ENCODE measurements around the gene DCAF4. TPM values are rescaled to one million over a fixed set of nuclear protein-coding genes. Genes with fewer than 3 reads are reported as not detected.

Gene DCAF4
- total and polyA plus RNA-seq, 2 experiments from 2014 or later, result 11.0 to 23.2 TPM

DNA sequence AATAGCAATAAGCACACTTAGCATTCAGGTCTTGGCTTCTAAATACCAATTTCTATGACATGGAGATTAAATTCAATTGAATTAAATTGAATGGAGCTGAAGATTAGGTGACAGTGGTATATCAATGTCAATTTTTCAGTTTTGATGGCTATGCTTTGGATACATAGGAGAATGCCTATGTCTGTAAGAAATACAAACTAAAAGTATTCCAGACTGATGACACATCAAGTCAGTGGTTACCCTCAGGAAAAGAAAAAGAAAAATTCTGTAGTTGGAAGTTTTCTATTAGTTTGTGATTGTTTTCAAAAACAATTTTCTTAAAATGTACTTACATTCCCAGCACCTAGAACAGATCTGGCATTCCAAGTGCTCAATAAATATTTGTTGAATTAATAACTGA is 4.9 kb upstream of the DCAF4 start:
- Histone ChIP-seq H3K36me3 (no peaks in the 10 kb centered on the region), H3K27ac (no peak overlapping the region), H3K27me3 (no peaks in the 10 kb centered on the region), H3K9me3 (ENCODE audit: low read depth) (no peaks in the 10 kb centered on the region), H3K4me3 (no peak overlapping the region), H3K4me1 (ENCODE audit: low read depth) (peaks cover 3% of the 10 kb centered on the region)
- TF ChIP-seq, protein P1, sequence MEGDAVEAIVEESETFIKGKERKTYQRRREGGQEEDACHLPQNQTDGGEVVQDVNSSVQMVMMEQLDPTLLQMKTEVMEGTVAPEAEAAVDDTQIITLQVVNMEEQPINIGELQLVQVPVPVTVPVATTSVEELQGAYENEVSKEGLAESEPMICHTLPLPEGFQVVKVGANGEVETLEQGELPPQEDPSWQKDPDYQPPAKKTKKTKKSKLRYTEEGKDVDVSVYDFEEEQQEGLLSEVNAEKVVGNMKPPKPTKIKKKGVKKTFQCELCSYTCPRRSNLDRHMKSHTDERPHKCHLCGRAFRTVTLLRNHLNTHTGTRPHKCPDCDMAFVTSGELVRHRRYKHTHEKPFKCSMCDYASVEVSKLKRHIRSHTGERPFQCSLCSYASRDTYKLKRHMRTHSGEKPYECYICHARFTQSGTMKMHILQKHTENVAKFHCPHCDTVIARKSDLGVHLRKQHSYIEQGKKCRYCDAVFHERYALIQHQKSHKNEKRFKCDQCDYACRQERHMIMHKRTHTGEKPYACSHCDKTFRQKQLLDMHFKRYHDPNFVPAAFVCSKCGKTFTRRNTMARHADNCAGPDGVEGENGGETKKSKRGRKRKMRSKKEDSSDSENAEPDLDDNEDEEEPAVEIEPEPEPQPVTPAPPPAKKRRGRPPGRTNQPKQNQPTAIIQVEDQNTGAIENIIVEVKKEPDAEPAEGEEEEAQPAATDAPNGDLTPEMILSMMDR (IDR thresholded peaks at IDR 0.05; ENCODE audit: low read depth, low read length), result no peak
- no peak for DNase-seq (ENCODE audit: low read depth in 1 of 2, low spot score in 1 of 2)

DNA sequence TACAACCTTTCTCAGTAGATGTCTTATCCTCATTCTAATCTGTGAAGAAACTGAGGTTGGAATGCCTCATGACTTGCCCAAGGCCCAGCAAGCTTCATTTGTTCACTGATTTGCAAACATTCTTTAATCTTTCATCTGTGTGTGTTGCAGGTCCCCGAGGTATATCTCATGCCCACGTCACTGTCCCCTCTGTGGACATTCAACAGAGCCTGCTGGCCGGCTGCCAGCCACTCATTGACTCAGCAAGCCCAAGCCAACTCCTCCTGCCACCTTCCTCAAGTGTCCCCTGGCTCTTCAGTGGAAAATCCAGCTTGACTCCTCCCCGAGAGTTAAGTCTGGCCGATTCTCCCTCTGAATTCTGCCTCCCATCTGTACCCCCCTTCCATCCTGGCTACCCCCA is 1.9 kb upstream of the DCAF4 start:
- no peaks in the 10 kb centered on the region for H3K27me3 ChIP-seq
- peaks cover 3% of the 10 kb centered on the region for H3K4me1 ChIP-seq (ENCODE audit: low read depth)
- H3K9me3 ChIP-seq (ENCODE audit: low read depth), result no peaks in the 10 kb centered on the region
- TF ChIP-seq, protein P1 (IDR thresholded peaks at IDR 0.05; ENCODE audit: low read depth, low read length), result no peak
- peak in 1 of 2 donors; percentile 83 for DNase-seq (ENCODE audit: low read depth in 1 of 2, low spot score in 1 of 2)
- no peak overlapping the region for H3K4me3 ChIP-seq
- H3K36me3 ChIP-seq, result no peaks in the 10 kb centered on the region
- no peak overlapping the region for H3K27ac ChIP-seq

DNA sequence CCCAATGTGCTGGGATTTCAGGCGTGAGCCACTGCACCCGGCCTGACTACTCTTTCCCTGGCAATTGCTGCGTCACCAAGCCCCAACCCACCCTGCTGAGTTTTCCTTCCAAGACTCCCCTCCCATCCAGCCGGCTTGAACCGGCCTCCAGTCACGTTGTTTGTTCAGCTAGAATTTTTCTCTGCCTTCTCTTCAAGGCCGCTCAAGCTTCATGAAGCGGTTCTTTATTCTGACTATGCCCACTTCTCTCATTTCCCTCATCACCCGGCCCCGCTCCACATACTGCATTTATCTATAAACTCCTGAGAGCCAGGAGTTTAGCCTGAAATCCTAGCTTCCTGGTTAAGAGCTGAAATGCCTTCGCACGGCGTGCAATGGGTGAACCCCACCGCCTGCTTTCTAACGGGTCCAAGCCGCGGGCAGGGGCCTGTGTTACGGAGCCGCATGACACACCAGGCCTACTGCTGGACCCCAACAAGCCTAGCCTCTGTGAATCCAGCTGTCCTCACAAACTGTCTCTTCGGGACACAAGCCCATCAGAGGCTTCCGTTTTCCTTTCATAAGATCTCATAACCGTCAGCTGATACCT is 999 bp upstream of the DCAF4 start:
- Histone ChIP-seq H3K27me3 (no peaks in the 10 kb centered on the region), H3K36me3 (no peaks in the 10 kb centered on the region), H3K9me3 (ENCODE audit: low read depth) (no peaks in the 10 kb centered on the region), H3K4me3 (no peak overlapping the region), H3K4me1 (ENCODE audit: low read depth) (peaks cover 3% of the 10 kb centered on the region), H3K27ac (no peak overlapping the region)
- no peak for DNase-seq (ENCODE audit: low read depth in 1 of 2, low spot score in 1 of 2)
- TF ChIP-seq, protein P1 (IDR thresholded peaks at IDR 0.05; ENCODE audit: low read depth, low read length), result no peak

DNA sequence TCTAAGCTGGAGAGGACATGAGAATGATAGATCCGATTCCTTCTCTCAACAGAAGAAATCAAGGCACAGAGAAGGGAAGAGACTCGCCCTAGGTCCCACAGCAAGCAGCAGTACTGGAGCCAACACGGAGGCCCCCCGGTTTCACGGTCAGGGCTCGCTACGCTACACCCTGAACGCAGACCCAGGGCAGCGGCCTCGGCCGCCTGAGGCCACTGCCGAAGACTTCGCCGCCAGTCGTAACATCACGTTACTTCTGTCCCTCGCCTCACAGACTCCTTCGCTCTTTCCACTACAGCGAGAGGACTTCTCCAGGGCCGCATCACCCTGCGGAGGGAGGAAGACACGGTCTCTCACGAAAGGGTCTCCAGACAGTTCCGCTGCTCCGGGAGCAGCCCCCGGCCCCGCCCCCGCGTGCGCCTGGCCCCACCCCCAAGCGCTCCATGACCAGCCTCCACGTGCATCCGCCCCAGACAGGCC is 411 bp upstream of the DCAF4 start:
- no peak overlapping the region for H3K27ac ChIP-seq
- H3K4me3 ChIP-seq, result peak overlapping the region; percentile 62
- DNase-seq (ENCODE audit: low read depth in 1 of 2, low spot score in 1 of 2), result no peak
- H3K4me1 ChIP-seq (ENCODE audit: low read depth), result peaks cover 3% of the 10 kb centered on the region
- no peaks in the 10 kb centered on the region for H3K36me3 ChIP-seq
- H3K27me3 ChIP-seq, result no peaks in the 10 kb centered on the region
- TF ChIP-seq, protein P1 (IDR thresholded peaks at IDR 0.05; ENCODE audit: low read depth, low read length), result no peak
- H3K9me3 ChIP-seq (ENCODE audit: low read depth), result no peaks in the 10 kb centered on the region

DNA sequence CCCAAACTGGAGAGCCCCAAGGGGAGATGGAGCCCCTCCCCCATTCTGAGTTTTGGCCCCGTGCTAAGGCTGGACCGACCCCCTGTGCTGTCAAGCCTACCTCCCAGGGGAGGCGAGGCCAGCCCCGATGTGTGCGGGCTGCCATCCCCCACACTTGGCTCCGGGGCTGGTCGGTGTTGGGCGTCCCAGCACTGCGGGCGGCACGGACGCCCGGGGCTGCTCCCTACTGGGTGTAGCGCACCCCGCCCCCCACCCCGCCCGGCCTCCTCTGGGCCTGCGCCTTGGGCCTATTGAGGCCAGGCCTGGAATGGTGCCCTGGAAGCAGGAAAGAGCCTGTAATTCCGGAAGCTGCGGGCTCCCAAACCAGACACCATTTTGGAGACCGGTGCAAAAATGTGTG is 2.6 kb downstream of the DCAF4 start:
- H3K4me1 ChIP-seq (ENCODE audit: low read depth), result peaks cover 3% of the 10 kb centered on the region
- H3K9me3 ChIP-seq (ENCODE audit: low read depth), result no peaks in the 10 kb centered on the region
- no peaks in the 10 kb centered on the region for H3K27me3 ChIP-seq
- H3K36me3 ChIP-seq, result no peaks in the 10 kb centered on the region
- no peak overlapping the region for H3K27ac ChIP-seq
- DNase-seq (ENCODE audit: low read depth in 1 of 2, low spot score in 1 of 2), result no peak
- no peak overlapping the region for H3K4me3 ChIP-seq
- TF ChIP-seq, protein P1 (IDR thresholded peaks at IDR 0.05; ENCODE audit: low read depth, low read length), result no peak
